Stomach smooth muscle (tissue), 2 donors: Measurements from ENCODE around the gene SND1.

Source experiments
- H3K27ac ChIP-seq: one replicate; pipeline ENCODE4 v1.7.0; 2013; ENCODE audit warnings: mild to moderate bottlenecking, low read length, inconsistent platforms
- H3K27me3 ChIP-seq, 2 donors: one replicate each; pipeline ENCODE4 v1.7.0; 2013; ENCODE audit warnings: low read length in 2 of 2; ENCODE audit not compliant: insufficient read depth in 2 of 2, control insufficient read depth in 1 of 2
- H3K36me3 ChIP-seq, 2 donors: one replicate each; pipeline ENCODE4 v1.7.0; 2013; ENCODE audit warnings: low read length in 2 of 2; ENCODE audit not compliant: control insufficient read depth in 2 of 2, insufficient read depth in 2 of 2
- H3K4me1 ChIP-seq: one replicate; pipeline ENCODE4 v1.7.0; 2013; ENCODE audit warnings: low read length; ENCODE audit not compliant: control insufficient read depth, insufficient read depth
- H3K4me3 ChIP-seq, 2 donors: one replicate each; pipeline ENCODE4 v1.7.0; 2013; ENCODE audit warnings: low read length in 2 of 2
- H3K9ac ChIP-seq, 2 donors: one replicate each; pipeline ENCODE4 v1.7.0; 2013; ENCODE audit warnings: low read length in 2 of 2, mild to moderate bottlenecking in 1 of 2
- H3K9me3 ChIP-seq, 2 donors: one replicate each; pipeline ENCODE4 v1.7.0; 2013; ENCODE audit warnings: low read length in 2 of 2; ENCODE audit not compliant: control insufficient read depth in 2 of 2
- donor health status: healthy.
- donor health status: Pancreatic carcinoma.

SND1 gene

DNA sequence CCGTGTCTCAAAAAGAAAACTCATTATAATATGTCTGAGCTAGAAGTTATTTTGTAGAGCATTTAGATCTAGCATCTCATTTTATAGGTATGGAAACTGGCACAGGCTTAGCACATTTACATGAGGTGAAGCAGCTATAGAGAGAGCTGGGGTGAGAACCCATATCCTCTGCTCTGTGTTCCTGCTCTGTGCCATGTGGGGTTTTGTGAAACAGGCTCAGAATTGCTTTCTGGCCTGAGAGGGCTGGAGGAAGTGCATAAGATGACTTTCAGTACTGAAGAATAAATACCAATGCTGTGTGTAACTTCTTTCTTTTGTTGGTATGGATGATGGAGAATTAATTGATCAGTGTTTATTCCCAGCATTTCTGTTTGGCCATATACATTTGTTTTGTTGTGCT lies 220.1 kb downstream of the SND1 start:
- H3K27ac ChIP-seq: no peak overlapping the region
- no peaks in the 10 kb centered on the region for H3K4me1 ChIP-seq
- H3K4me3 ChIP-seq: no peak overlapping the region
- H3K9me3 ChIP-seq: no peaks in the 10 kb centered on the region
- H3K27me3 ChIP-seq: no peaks in the 10 kb centered on the region
- H3K36me3 ChIP-seq: no peaks in the 10 kb centered on the region
- no peak overlapping the region for H3K9ac ChIP-seq

DNA sequence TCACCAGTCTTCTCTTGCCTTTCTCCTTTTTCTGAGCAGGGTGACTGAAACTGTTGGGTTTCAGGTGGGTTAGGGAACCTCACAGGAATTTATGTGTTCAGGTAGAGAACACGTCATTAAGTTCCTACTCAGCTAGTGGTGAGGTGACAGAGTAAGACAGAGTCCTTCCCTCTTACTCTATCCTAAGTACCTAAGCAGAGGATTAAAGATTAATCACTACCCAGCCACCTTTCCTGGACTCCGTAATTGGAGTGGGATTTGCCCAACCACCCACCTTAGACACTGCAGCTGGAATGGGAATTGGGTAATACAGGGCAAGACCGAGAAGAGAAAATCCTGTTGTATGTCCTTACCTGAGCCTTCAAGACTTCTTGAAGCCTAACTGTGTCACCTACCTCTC lies 221.2 kb downstream of the SND1 start:
- no peak overlapping the region for H3K27ac ChIP-seq
- H3K9ac ChIP-seq: no peak overlapping the region
- no peak overlapping the region for H3K4me3 ChIP-seq
- no peaks in the 10 kb centered on the region for H3K36me3 ChIP-seq
- H3K4me1 ChIP-seq: no peaks in the 10 kb centered on the region
- H3K9me3 ChIP-seq: no peaks in the 10 kb centered on the region
- no peaks in the 10 kb centered on the region for H3K27me3 ChIP-seq

DNA sequence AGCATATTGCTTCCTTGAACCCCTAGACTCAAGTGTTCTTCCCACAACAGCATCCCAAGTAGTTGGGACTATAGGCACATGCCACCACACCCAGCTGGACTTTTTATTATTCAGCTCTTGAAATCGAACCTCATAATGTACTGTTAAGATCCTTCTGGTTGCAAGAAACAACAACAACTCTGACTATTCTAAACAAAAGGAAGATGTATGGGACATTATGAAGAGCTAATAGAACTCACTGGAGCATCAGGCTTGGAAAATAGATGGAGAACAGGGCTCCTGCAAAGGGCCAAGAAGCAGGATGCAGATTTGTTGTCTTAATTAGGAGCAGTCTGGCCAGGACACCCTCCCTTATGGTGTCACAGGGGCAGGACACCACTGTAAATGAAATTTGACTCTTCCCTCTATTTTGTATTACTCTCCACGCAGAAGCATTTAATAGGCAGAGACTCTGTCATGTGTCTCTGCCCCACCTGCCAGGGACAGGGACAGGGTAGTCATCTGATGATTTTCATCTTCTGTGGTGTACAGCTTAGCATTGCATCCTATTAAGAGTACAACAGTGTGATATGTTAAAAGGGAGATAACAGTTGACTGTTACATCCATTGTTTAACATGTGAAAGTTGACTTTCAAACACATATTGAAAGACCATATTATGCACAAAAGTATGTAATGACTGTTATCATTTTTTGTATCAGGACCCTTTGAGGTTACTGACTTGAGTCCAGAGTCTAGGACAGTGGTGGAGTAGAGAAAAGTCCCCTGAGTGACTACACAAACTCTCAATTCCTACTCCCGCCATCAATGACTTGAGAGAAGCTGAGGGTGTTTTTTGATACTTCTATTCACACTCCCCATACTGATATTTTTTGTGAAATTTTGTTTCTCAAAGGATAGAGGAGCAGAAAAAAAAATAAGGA lies 222.0 kb downstream of the SND1 start:
- H3K27me3 ChIP-seq: no peaks in the 10 kb centered on the region
- no peak overlapping the region for H3K9ac ChIP-seq

DNA sequence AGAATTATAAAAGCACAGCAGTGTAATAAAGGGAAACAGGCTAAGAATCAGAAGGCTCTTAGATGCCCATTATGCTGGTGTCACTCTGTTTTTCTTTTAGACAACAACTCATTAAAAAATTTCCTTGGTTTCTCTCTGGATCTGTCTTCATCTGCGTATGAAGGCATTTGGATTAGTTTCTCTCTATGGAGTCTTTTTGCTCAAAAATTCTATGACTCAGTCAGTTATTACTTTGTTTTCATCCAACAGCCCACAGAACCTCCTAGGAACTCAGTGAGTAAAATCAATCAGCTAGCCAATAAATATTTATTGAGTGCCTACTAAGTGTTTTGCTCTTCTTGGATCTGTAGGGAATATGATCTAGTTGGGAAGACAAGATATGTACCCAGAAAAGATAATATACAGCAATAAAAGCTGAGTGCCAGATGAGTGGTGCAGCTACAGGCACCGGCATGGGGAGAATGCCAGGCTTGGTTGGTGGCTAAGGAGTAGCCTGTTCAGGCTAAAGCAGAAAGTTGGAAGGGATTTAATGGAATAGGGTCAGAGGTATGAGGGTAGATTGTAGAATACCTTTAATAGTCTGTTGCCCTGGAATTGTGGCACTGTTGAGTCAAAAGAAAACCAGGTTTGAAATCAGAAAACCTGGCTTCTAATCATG lies 223.1 kb downstream of the SND1 start:
- H3K9ac ChIP-seq: no peak overlapping the region
- no peak overlapping the region for H3K4me3 ChIP-seq
- no peaks in the 10 kb centered on the region for H3K27me3 ChIP-seq
- no peak overlapping the region for H3K27ac ChIP-seq
- H3K36me3 ChIP-seq: no peaks in the 10 kb centered on the region
- no peaks in the 10 kb centered on the region for H3K9me3 ChIP-seq
- H3K4me1 ChIP-seq: no peaks in the 10 kb centered on the region

More for the DNA sequence above, 222.0 kb downstream of the SND1 start:
- Histone ChIP-seq H3K36me3 (no peaks in the 10 kb centered on the region), H3K4me1 (no peaks in the 10 kb centered on the region), H3K9me3 (no peaks in the 10 kb centered on the region), H3K4me3 (no peak overlapping the region), H3K27ac (no peak overlapping the region)

DNA sequence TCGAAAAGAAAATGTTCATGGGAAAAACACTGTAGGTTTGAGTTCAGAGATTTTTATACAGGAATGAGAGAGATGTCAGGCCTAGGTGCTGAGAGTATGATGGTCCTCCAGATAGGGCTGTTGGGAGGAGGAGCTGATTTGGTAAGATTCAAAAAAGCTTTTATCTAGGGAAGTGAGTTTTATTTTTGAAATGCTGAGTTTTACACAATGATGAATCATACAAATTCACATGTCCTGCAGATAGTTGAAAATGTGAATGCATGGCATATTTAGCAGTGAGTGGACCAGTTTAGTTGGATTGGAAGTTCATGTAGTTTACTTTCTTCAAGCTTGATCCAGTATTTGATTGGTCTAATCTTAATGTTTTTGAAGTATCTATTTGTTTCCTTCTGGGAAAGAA lies 224.4 kb downstream of the SND1 start:
- Histone ChIP-seq H3K4me3 (no peak overlapping the region), H3K36me3 (no peaks in the 10 kb centered on the region), H3K4me1 (no peaks in the 10 kb centered on the region), H3K27me3 (no peaks in the 10 kb centered on the region), H3K27ac (no peak overlapping the region), H3K9ac (no peak overlapping the region), H3K9me3 (no peaks in the 10 kb centered on the region)

DNA sequence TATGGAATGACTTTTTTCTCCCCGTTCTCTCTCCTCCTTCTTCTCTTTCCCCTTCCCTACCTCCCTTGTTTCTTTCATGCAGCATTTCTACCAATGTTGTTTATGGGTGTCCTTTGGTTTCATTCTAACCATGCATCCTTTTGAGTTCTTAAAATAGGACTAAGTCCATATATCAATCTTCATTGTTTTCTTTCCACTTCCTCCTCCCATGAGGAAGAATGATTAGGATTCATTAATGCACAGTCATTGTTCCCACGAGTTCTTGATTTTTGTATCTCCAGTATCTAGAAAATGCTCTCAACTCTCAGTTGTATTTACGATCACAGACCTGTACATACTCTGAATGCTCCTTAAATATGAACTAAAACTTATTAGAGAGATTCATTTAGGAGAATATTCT lies 226.0 kb downstream of the SND1 start:
- H3K9me3 ChIP-seq: no peaks in the 10 kb centered on the region
- no peak overlapping the region for H3K9ac ChIP-seq
- no peak overlapping the region for H3K27ac ChIP-seq
- H3K36me3 ChIP-seq: no peaks in the 10 kb centered on the region
- H3K4me3 ChIP-seq: no peak overlapping the region
- H3K27me3 ChIP-seq: no peaks in the 10 kb centered on the region
- H3K4me1 ChIP-seq: peaks cover 4% of the 10 kb centered on the region

DNA sequence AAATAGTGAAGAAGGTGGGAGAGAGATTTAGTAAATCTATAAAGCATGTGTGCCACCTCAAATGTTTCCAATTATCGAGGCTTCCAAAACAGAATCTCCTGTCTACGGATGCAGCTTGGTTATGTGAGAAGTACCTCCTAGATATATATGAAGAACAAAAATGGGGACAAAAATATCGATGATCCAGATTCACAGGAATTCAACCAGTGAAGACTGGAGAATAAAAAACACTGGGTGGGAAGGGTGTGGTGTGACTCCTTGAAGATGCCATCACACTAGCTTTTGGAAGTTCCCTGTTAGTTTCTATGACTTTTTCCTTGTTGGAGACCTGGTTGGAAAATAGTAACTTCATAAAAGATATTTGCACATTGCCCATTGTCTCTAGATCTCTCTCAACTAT lies 226.8 kb downstream of the SND1 start:
- Histone ChIP-seq H3K4me1 (peaks cover 4% of the 10 kb centered on the region), H3K36me3 (no peaks in the 10 kb centered on the region), H3K9ac (no peak overlapping the region), H3K27ac (no peak overlapping the region), H3K4me3 (no peak overlapping the region), H3K27me3 (no peaks in the 10 kb centered on the region), H3K9me3 (no peaks in the 10 kb centered on the region)

DNA sequence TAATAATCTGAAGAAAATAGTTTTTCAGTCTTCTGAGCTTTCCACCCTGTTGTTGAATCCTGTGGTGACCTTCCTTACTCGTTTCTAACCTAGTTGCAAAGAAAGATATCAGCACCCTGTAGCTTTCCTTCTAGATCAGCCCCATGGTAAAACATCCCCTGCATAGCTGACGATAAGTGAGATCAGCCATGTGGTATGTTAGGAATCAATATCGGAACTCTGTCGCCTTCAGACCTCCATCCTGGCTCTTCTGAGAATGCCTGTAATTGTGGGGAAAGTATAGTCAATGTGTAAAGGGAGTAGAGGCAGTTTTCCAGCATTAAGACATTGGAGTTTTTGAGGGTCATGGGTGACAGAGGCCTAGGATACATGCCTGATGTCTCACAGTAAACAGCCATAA lies 227.4 kb downstream of the SND1 start:
- no peaks in the 10 kb centered on the region for H3K36me3 ChIP-seq
- H3K27me3 ChIP-seq: no peaks in the 10 kb centered on the region
- no peak overlapping the region for H3K27ac ChIP-seq
- H3K4me1 ChIP-seq: peaks cover 4% of the 10 kb centered on the region
- H3K4me3 ChIP-seq: no peak overlapping the region
- no peak overlapping the region for H3K9ac ChIP-seq
- H3K9me3 ChIP-seq: no peaks in the 10 kb centered on the region

DNA sequence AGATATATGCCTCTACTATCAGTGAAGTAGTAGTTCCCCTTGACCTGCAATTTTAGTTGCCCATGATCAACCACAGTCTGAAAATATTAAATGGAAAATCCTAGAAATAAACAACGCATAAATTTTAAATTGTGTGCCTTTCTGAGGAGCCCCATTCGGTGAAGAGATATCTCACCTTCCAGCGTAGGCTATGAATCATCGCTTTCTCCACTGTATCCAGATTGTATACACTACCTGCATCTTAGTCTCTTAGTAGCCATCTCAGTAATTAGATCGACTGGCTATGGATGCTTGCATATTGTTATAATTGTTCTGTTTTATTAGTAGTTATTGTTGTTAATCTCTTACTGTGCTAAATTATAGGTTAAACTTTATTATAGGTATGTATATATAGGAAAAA lies 227.9 kb downstream of the SND1 start:
- Histone ChIP-seq H3K4me1 (peaks cover 4% of the 10 kb centered on the region), H3K9ac (no peak overlapping the region), H3K27me3 (no peaks in the 10 kb centered on the region), H3K27ac (no peak overlapping the region), H3K4me3 (no peak overlapping the region), H3K9me3 (no peaks in the 10 kb centered on the region), H3K36me3 (no peaks in the 10 kb centered on the region)

DNA sequence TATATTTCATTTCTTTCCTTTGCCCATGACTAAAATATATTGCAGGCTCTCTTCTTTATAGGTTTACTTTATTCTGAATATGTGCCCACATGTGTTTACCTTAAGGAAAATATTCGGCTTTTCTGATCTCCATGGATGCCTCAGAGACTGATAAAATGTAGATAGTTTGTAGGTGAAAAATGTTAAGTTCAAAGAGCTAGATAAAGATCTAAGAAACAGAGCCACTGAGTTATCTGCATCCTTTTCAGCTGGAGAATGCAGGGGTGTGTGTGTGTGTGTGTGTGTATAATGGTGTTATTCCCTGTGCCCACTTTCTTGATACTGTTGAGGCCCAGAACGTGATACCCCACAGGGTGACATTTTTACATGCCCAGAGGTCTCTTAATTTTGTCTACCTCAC lies 228.5 kb downstream of the SND1 start:
- no peaks in the 10 kb centered on the region for H3K9me3 ChIP-seq
- no peaks in the 10 kb centered on the region for H3K27me3 ChIP-seq
- H3K36me3 ChIP-seq: no peaks in the 10 kb centered on the region
- H3K9ac ChIP-seq: no peak overlapping the region
- H3K4me3 ChIP-seq: no peak overlapping the region
- H3K27ac ChIP-seq: no peak overlapping the region
- peaks cover 4% of the 10 kb centered on the region for H3K4me1 ChIP-seq

DNA sequence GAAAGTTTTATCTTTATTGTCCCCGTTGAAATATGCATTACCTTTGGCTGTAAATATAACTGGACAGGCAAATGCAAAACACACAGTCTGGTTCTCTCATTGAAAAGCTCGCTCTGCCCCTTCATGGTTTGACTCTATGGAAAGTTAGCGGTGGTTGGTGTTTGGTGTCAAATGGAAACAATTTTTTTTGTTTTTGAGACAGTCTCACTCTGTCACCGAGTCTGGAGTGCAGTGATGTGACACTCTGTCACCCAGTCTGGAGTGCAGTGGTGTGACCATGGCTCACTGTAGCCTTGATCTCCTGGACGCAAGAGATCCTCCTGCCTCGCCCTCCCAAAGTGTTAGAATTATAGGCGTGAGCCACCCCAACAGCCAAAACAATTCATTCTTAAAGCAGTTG lies 229.6 kb downstream of the SND1 start:
- Histone ChIP-seq H3K27me3 (no peaks in the 10 kb centered on the region), H3K9ac (no peak overlapping the region), H3K9me3 (no peaks in the 10 kb centered on the region), H3K4me3 (no peak overlapping the region), H3K4me1 (peaks cover 12% of the 10 kb centered on the region), H3K27ac (no peak overlapping the region), H3K36me3 (no peaks in the 10 kb centered on the region)
